GM19463 (cell line): Measurements from ENCODE around the gene FOXS1.
"Not testable (repeated sequence)": the region's sequence is repeated elsewhere in the genome, so short reads cannot be mapped to it uniquely, and the experiment has no call there.

Experiments
- ATAC-seq: cut with Tn5 transposase; IDR thresholded peaks from one replicate; pipeline ENCODE4 v1.9.1; 2021; ENCODE audit warnings: mild to moderate bottlenecking, moderate library complexity; ENCODE audit not compliant: unreplicated experiment

Gene FOXS1

DNA sequence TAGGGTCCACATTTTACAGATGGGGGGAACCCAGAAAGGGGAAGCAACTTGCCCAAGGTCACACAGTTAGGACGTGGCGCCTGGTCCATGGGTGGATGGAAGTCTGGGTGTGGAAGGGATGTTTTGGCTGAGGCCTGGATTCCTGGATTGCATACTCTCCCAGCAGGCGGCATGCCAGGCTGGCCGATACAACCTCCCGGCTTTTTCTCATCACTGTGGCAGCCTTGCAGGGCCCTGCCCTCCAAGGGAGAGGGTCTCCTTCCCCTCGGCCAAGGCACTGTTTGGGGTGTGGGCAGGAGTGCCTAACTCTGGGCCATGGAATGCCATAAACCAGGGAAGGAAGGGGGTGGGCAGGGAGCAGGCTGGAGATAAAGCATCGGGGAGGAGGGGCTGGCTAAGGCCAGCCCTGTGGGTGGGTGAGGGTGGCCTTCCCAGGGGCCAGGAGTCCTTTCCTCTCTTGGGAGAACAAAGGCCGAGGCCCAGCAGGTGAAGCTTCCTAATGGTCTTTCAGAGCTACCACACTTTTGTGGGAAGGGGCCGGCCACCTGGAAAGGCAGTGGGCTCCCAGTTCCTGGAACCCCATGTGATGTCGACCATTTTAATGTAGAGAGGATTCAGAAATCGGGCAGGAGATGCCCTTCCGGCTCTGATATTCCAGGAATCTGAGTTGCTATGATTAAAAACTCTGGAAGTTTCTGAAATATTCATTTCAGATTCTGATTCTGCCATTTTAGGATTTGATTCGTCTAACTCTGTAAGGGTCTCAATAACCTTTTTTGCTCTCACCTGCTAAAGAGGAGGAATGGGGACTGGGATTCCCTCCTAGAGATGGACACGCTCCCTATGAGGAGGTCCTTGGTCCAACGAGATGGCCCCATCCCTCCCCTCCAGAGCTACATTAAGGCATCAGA is 4.2 kb downstream of the FOXS1 start:
- no peak for ATAC-seq

DNA sequence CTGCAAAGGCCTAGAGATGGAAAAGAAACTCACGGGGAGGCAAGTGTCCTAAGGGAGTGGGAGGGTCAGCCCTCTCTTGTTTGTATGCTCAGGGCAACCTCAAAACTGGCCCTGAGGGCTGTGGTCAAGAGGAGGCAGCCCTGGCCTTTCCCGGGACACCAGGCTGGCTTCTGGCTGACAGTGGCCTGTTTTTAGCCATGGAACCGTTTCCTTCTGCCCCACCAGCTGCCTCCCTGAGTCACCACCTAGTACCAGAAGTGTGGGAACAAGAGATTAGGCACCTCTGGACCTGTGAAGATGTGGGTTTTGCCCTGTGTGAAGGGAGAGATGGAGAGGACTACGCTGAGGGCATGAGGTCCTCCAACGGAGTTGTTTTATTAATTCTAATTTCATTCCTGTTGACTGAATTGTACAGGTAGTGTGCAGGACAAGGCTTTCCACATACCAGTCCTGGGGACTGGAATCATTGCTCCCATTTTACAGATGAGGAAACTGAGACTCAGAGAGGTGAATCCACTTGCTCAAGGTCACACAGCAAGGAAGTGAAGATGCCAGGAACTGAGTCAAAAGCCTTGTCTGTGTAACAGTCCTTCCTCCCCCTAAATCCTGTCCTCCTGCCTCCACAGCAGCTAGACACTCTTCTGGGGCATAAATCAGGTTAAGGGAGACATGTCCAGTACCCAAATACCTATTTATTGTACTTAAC is 5.5 kb downstream of the FOXS1 start:
- no peak for ATAC-seq

- no peak for ATAC-seq
Measured at GRCh38 chr20:31838646-31839292, 6.6 kb downstream of the FOXS1 start.

DNA sequence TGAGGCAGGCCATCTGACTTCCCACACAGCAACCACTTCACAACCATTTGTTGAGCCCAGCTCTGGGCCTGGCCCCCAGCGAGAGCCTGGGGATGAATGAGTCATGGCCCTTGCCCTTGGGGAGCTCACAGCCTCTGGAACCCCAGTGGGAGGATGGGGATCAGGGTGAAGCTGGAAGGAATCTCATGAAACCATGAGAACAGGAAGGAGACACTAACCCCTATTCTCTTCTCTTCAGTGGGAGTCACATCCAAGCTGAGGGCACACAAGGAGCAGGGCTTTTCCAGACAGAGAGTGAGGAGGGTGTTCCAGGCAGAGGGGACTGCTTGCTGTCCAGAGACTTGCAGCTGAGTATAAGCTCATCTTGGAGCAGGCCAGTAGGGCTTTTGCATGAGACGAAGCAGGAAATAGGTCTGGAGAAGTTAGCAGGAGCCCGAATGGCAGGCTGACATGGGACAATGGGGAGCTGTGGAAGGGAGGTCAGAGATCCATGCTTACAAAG is 7.5 kb downstream of the FOXS1 start:
- no peak for ATAC-seq

- ATAC-seq = no peak
Measured at GRCh38 chr20:31836853-31837608, 8.4 kb downstream of the FOXS1 start.

DNA sequence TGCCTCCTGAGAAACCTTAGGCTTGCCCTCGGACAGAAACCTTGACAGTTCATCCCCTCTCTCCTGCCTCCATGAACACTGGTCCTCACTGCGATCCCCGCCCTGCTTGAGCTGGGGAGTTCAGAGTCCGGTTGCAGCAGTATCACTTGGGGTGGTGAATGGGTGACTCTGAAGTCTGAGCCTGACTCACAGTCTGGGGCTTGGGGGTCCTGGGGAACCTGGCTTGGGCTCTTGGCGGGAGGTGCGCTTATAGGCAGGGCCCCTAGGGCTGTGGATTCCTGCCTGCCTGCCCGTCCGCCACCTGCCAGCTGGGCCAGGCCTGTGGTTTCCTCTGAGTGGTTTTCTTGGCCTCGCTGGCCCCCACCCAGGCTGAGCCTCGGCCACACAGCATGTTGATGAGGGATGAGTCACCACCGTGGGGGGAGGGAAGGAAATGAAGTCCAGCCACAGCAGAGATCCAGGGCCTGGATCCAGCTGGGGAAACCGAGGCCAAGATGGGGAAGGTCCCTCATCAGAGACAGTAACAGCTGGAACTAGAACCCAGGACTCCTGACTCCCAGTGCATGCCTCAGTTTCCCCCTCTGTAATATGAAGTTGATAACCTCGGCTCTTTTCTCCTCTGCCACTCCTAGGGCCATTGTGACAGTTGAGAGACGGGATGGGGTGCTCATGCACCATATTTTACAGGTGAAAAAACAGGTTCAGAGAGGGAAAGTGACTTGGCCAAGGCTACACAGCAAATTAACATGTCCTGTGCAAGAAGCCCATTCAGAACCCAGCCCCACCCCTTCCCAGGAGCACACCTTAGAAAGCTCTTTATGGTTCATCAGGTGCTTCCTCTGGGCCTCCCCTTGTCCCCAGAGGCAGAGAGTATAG is 9.2 kb downstream of the FOXS1 start:
- peak; percentile 92 for ATAC-seq

GRCh38 chr20:31835554-31835953 is 9.8 kb downstream of the FOXS1 start:
- no peak for ATAC-seq

DNA sequence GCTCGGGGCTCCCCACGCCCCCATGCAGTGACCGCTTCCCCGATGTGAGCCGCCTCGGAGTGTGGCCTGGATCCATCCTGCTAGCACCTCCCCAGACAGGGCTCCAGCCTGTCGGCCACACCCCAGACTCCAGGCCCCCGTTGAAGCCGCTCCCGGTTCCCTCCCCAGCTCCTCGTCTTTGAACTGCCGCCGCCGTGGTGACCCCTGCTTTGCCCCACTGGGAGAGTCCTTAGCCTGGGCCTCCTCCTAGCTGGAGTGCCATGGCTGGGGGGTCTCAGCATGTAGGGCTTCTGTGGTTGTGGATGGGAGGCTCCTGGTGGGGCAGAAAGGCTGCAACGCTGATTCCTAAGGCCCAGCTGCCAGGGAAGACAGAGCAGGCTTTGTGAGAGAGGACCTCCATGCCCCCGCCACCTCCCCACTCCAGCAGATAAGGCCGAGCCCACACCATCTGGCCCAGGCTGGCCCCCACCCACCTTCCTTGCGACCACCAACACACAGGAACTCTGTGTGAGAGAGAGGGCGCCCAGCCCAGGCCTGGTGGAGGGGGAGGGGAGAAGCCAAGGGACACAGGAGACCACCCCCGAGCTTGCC is 11.4 kb downstream of the FOXS1 start:
- no peak for ATAC-seq

- no peak for ATAC-seq
Measured at GRCh38 chr20:31833130-31833930, 12.1 kb downstream of the FOXS1 start.

DNA sequence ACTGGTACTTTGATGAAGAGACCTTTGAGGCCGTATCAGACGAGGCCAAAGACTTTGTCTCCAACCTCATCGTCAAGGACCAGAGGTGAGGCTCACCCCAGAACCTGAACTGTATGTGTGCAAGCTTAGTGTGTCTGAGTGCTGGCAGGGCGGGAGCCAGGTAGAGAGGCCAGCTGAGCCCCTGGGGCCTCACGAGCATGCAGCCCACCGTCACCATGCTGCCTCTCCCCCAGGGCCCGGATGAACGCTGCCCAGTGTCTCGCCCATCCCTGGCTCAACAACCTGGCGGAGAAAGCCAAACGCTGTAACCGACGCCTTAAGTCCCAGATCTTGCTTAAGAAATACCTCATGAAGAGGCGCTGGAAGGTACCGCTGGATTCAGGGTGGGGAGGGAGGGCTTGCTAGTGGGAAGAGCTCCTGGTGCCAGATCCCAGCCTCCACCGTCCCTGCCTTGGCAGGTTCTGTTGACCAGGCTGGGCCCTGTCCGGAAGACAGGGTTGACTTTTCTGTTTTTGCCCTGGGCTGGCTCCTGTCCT is 13.6 kb downstream of the FOXS1 start:
- ATAC-seq = no peak

- no peak for ATAC-seq
Measured at GRCh38 chr20:31831211-31831610, 14.2 kb downstream of the FOXS1 start.

- no peak for ATAC-seq
Measured at GRCh38 chr20:31830406-31830981, 14.9 kb downstream of the FOXS1 start.

- no peak for ATAC-seq
Measured at GRCh38 chr20:31829731-31830130, 15.7 kb downstream of the FOXS1 start.

DNA sequence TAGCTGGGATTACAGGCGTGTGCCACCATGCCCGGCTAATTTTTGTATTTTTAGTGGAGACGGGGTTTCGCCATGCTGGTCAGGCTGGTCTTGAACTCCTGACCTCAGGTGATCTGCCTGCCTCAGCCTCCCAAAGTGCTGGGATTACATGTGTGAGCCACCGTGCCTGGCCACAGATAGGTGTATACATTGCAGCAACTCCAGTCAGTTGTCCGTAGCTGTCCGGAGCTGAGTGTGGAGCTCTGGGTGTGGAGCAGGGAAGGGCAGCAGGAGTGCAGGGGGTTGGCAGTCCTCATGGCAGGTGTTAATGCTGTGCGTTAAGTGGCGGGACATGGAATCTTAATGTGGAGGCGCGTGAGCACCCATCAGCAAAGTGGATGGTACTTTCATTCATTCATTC is 17.4 kb downstream of the FOXS1 start:
- not testable (repeated sequence) for ATAC-seq

DNA sequence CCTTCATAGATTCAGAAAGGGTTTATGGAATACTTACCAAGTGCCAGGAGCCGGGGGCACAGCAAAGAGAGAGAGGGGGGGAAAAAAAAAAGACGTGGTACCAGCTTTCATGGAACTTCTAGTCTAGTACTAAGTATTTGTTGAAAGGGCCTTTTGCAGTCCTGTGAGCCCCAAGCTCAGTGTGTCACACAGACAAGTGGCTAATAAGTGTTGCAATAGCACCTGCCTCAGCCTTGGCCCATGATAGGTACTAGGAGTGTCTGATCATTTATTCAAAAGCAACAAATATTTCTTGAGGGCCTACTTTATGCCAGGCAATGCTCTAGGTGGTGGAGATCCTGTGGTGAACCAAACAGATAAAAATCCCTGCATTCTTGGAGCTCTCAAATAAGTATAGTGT is 18.3 kb downstream of the FOXS1 start:
- ATAC-seq = no peak

GRCh38 chr20:31826074-31826473 is 19.3 kb downstream of the FOXS1 start:
- ATAC-seq = no peak

DNA sequence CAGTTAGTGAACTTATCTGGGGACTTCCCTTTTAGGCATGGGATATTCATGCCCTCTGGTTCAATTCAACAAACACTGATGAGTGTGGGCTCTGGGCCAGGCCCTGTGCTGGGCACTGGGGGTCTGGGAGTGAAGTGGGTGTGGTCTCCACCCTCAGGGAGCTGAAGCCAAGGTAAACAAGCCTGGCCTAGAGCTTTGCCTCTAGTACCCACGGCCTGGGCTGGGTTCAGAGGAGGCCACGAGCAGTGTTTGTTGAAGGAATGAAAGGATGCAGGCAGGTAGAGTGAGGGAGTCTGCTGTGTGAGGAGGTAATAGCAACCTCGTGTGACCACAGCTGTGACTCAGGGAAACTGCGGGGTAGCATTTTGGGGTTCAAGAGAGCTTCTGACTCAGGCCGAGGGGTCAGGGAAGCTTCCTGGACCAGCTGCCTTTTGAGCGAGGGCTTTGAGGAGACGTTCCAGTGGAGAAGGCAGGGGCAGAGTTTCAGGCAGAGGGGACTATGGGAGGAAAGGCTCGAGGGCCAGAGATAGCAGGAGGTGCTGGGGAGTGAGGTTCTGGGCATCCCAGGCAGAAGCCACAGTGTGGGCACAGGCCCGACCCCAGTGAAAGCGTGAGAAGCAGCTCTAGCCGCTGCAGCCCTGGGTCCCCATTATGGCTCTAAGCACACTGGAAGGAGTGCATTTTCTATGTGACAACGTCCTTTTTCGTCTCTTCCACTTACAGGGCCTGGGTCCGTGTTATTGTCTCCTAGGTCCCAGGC is 20.7 kb downstream of the FOXS1 start:
- ATAC-seq = no peak
